ENCODE data around the gene C11orf71.
A peak's percentile ranks its signal among the peaks of the same experiment; 100 is the strongest.

Gene C11orf71

GRCh38 chr11:114400216-114400914, at the start of gene C11orf71, which contains the start of gene RBM7:
TSS of gene C11orf71 (minus strand) at chr11:114400511. CDS start at chr11:114400331, 180 bp downstream.
TSS of gene RBM7 (plus strand) at chr11:114400666. CDS start at chr11:114400672, 6 bp downstream.
- DNase-seq: peak; percentile 98

- no peak for DNase-seq
These were observed 49.5 kb upstream of the C11orf71 start for GRCh38 chr11:114449845-114450244.

- no peak for DNase-seq
These were observed 48.6 kb upstream of the C11orf71 start for GRCh38 chr11:114448749-114449482.

GRCh38 chr11:114447892-114448291, 47.6 kb upstream of the C11orf71 start:
- no peak for DNase-seq

GRCh38 chr11:114447444-114447843, 47.1 kb upstream of the C11orf71 start:
- no peak for DNase-seq

GRCh38 chr11:114442536-114442935, 42.2 kb upstream of the C11orf71 start:
- DNase-seq: no peak

GRCh38 chr11:114441921-114442320, 41.6 kb upstream of the C11orf71 start:
- DNase-seq: no peak

- no peak for DNase-seq
These were observed 40.9 kb upstream of the C11orf71 start for GRCh38 chr11:114440971-114441763.

GRCh38 chr11:114440121-114440860, 40.0 kb upstream of the C11orf71 start:
- DNase-seq: no peak

GRCh38 chr11:114439229-114440120, 39.2 kb upstream of the C11orf71 start, which contains the start of gene REXO2:
TSS of gene REXO2 (plus strand) at chr11:114439467. CDS start at chr11:114439529, 62 bp downstream.
- peak; percentile 95 for DNase-seq

GRCh38 chr11:114438303-114438702, 38.0 kb upstream of the C11orf71 start:
- DNase-seq: no peak

- no peak for DNase-seq
These were observed 33.1 kb upstream of the C11orf71 start for GRCh38 chr11:114433376-114433775.

GRCh38 chr11:114432893-114433292, 32.6 kb upstream of the C11orf71 start:
- no peak for DNase-seq

GRCh38 chr11:114430290-114430689, 30.0 kb upstream of the C11orf71 start:
- DNase-seq: no peak

- DNase-seq: no peak
These were observed 26.0 kb upstream of the C11orf71 start for GRCh38 chr11:114426280-114426679.

GRCh38 chr11:114416441-114416961, 16.2 kb upstream of the C11orf71 start:
- no peak for DNase-seq

- no peak for DNase-seq
These were observed 13.6 kb upstream of the C11orf71 start for GRCh38 chr11:114413958-114414357.

- no peak for DNase-seq
These were observed 12.6 kb upstream of the C11orf71 start for GRCh38 chr11:114412946-114413345.

- no peak for DNase-seq
These were observed 1.0 kb upstream of the C11orf71 start for GRCh38 chr11:114401311-114401710.

- DNase-seq: no peak
These were observed 558 bp upstream of the C11orf71 start for GRCh38 chr11:114400915-114401223.

GRCh38 chr11:114399490-114400215, 658 bp downstream of the C11orf71 start:
- no peak for DNase-seq
